HG03139 (cell line): ENCODE measurements around the gene RAB19.
"Not testable (repeated sequence)": the region's sequence is repeated elsewhere in the genome, so short reads cannot be mapped to it uniquely, and the experiment has no call there.

Source experiments
- ATAC-seq: cut with Tn5 transposase; IDR thresholded peaks from one replicate; pipeline ENCODE4 v1.9.1; 2021; ENCODE audit not compliant: unreplicated experiment

RAB19 gene

DNA sequence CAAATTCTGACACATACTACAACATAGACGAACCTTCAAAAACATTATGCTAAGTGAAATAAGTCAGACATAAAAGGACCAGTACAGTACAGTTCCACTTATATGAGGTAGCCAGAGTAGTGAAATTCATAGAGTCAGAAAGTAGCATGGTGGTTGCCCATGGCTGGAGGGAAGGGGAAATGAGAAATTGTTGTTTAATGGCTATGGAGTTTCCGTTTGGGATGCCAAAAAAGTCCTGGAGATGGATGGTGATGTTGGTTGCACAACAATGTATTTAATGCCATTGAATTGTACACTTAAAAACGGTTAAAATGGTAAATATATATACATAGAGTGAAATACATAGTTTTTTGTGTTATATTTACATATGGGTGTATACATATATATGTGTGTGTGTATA lies 3.5 kb upstream of the RAB19 start:
- no peak for ATAC-seq

DNA sequence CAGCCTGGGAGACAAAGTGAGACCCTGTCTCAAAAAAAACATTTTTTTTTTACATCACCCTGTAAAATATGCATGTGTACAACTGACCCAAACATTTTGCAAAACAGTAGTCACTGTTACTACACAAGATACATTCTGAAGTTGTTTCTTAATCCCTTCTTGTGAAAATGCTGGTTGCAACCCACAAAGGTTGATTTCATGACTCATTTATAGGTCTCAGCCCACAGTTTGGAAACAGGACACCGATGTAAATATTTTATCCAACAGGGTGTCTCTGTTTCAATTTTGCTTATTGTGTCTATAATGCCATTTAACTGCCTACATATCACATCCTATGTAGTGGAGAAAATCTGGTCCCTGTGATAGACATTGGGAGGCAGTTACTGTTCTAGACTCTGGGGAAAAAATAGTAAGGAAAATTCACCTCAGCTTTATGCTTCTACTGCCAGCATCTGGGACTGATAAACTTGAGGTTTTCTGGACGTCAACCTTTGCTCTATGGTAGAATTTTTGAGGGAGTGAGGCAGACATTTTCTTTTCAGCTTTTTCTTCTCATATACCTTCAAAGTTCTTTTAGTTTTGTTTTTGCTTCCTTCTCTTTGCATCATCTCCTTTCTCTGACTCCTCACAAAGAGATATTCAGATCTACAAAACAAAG lies 1.6 kb upstream of the RAB19 start:
- ATAC-seq: no peak

DNA sequence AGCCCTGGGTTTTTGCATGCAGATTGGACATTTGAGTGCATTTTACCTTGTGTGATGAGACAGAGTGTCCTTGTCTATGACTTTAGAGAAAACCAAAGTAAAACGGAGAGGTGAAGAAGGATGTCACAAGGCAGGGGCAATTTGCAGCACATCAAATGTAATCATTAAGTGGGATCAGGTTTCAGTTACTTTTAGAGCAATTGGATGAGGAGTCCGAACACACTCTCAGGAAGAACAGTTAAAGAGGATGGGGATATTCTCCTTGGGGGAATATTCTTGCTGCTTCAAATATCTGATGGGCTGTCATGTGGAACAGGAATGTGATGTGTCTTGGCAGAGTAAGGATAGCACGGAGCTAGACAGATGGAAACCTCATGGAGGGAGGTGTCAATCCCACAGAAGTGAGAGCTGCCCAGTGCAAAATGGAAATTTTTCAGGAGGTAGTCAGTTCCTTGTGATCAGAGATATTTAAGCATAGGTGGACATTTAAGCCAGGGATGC lies 757 bp downstream of the RAB19 start:
- ATAC-seq: no peak

DNA sequence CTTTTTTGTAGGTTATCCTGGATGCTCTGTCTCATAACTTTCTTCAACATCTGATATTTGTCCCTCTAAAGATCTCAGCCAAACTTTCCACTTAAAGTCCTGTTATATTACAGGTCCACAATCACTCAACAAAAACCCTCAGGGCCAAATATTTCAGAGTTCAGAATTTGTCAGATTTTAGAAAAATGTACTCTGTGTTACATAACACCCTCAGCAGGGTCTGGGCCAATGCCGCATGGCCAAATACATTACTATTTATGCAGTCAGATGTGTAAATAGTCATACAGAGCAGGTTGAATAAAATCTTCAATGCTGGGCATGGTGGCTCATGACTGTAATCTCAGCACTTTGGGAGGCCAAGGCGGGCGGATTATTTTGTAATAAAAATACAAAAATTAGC lies 11.5 kb downstream of the RAB19 start:
- no peak for ATAC-seq

DNA sequence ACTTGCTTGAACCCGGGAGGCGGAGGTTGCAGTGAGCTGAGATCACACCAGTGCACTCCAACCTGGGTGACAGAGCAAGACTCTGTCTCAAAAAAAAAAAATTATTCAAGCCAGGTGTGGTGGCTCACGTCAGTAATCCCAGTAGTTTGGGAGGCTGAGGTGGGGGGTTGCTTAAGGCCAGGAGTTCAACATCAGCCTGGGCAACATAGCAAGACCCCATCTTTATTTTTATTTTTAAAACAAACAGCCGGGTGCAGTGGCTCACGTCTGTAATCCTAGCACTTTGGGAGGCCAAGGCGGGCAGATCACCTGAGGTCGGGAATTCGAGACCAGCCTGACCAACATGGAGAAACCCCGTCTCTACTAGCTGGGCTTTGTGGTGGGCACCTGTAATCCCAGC lies 12.0 kb downstream of the RAB19 start:
- ATAC-seq: not testable (repeated sequence)

DNA sequence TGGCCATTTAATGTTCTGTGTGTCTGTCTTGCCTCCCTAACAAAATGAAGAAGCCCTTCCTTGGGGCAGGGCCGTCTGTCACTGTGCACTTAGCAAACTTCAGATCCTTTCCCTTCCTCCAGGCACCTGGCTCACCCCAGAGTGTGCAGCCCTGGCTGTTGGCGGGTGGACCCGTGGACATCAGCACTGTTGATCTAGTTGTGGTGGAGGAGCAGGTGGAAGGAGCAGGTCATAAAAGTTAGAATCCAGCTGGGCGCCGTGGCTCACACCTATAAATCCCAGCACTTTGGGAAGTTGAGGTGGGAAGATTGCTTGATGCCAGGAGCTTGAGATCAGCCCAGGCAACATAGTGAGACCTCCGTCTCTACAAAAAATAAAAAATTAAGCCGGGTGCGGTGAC lies 12.7 kb downstream of the RAB19 start:
- ATAC-seq: no peak

DNA sequence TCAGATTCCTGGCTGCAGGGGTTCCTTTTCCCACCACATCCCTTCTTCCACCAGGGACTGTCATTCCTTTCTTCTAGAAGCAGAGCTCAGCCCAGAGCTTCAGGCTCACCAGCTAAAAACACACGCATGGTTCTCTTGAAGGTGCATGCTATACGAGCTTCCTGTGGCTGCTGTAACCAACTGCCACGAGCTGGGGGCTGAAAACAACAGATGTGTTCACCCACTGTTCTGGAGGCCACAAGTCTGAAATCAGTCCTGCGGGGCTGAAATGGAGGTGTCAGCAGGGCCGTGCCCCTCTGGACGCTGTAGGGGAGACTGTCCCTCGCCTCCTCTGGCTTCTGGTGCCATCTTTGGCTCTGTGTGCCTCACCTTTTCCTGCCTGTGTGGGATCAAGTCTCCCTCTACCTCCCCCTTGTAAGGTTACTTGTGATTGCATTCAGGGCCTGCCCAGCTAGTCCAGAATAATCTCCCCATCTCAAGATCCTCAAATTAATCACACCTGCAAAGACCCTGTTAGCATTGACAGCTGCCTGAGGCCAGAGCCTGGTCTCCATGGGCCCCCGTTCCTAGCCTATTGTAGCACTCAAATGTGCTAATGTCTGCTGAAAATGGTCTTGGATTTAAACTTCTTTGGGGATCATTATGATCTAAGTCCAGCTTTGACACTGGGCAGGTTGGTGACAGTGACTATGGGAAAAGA lies 13.7 kb downstream of the RAB19 start:
- no peak for ATAC-seq

DNA sequence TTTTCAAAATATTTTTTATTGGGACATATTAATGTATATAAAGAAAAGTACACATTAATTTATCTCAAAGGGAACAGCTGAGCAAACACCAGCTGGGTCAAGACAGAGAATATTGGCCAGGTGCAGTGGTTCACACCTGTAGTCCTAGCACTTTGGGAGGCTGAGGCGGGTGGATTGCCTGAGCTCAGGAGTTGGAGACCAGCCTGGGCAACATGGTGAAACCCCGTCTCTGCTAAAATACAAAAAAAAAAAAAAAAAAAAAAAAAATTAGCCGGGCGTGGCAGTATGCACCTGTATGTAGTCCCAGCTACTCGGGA lies 14.3 kb downstream of the RAB19 start:
- ATAC-seq: not testable (repeated sequence)

DNA sequence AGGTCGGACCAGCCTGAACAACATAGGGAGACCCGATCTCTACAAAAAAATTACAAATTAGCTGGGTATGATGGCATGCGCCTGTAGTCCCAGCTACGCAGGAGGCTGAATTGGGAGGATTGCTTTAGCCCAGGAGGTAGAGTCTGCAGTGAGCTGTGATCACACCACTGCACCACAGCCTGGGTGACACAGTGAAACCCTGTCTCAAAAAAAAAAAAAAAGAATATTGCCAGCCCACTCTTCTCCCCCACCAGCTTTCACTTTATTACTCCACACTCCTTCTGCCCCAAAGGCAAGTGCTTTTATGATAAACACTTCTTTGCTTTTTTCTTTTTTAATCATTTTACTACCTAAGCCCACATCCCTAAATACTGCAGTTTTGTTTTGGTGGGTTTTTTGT lies 14.8 kb downstream of the RAB19 start:
- no peak for ATAC-seq

DNA sequence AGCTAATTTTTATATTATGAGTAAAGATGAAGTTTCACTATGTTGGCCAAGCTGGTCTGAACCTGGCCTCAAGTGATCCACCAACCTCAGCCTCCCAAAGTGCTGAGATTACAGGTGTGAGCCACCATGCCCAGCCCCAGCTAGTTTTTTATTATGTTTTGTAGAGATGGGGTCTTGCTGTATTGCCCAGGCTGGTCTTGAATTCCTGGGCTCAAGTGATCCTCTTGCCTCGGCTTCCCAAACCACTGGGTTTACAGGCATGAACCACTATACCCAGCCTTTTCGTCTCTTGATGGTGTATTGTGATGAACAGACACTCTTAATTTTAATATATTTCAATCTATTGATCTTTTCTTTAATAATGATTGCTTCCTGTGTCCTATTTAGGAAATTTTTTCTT lies 17.7 kb downstream of the RAB19 start:
- no peak for ATAC-seq

DNA sequence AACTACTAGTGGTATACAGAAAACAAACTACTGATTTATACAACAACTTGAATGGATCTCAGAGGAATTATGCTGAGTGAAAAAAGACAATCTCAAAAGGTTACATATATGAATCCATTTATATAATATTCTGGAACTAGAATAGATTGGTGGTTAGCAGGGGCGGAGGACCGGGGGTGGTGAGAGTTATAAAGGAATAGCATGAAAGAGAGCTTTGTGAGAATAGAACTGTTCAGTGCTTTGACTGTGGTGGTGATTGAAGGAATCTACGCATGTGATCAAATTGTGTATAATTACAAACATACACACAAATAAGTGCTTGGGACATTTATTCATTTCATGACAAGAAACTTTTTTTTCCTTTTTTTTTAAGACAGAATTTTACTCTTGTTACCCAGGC lies 19.6 kb downstream of the RAB19 start:
- ATAC-seq: no peak

DNA sequence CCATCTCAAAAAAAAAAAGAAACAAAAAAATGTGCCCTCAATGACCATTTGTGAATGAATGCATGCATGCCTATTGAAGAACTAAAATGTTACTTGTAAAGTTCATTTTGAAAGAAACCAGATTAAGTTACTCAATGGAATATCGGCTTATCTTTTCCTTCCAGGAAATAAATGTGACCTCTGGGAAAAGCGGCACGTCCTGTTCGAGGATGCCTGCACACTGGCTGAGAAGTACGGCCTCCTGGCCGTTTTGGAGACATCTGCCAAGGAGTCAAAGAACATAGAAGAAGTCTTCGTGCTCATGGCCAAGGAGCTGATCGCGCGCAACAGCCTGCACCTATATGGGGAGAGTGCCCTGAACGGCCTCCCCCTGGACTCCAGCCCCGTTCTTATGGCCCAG lies 21.9 kb downstream of the RAB19 start:
- no peak for ATAC-seq

DNA sequence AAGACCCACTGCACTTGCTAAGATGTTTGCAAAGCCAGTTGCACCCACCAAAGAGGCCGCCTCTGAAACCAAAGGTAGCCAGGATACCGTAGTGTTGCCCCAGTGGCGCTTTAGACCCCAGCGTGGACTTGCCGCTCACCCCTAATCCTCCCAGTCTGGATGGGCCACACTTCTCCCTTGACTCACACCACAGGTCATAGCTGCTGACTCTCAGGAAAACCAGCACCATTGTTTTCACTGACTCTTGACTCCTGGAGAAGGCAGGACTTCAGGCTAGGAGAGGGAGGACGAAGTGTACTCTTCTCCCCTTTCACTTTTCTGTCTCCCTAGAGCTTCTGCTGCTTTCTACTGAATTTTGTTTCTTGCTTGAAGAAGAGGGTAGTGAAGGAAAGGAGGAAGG lies 22.3 kb downstream of the RAB19 start:
- ATAC-seq: no peak

DNA sequence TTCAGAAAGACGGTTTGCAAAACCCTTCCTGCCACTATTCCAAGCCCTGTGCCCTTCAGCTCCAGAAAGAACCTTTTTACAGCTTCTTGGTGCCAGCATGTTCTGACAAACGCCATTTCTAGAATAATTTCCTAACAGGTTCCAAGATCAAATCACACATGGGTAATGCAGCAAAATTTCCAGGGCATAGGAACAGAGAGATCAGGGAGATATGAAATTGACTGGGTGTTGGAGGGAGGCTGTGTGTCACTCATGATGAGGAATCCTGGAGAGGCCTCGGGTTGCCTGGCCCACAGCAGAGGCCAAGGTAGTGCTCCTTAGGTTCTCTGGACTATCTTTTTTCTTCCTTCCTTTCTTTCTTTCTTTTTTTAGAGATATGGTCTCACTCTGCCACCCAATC lies 29.5 kb downstream of the RAB19 start:
- no peak for ATAC-seq

DNA sequence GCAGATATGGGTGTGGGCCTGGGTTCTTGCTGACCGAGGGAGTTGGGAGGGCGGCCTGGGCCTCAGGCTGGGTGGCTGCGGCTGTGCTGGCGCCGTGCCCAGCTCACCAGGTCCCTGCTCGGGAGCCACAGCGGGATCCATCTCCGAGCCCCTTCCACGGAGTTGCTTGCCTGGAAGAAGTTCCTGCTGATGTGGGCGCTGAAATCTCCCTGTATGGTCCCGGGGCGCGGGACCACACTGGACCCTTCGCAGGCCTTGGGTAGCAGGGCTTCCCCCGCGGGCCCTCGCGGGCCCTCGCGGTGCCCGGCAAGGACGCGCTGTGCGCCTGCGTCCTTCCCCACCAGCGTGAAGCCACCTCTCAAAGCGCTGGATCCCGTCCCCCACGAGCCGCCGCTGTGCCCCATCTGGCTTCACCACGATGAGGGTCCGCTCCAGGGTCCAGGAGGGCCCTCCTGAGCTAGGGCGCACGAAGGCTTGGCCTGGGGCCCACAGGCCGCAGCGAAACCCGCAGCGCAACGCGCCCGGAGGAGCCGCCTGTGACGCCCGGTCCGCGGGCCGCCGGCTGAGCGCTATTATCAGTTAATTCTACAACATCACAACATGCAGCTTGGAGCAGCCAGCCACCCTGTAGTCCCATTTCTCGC lies 31.5 kb downstream of the RAB19 start:
- ATAC-seq: no peak

DNA sequence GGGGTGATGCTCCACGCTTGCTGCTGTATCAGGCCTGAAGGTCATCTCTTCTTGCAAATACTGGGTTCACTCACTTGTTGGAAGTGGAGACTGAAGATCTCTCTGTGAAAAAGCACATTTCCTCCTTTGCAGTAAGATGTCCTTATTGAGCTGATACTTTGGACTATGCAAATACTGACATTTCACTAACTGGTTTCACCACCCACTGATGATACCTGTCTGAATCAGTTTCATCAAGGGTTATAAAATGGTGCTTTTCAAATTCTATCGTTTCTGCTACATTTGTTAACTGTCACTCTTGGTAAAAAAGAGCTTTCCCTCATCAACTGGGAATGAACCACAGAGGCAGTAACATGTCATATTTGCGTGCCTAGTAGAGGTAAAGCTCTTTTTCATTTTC lies 35.5 kb downstream of the RAB19 start:
- no peak for ATAC-seq

DNA sequence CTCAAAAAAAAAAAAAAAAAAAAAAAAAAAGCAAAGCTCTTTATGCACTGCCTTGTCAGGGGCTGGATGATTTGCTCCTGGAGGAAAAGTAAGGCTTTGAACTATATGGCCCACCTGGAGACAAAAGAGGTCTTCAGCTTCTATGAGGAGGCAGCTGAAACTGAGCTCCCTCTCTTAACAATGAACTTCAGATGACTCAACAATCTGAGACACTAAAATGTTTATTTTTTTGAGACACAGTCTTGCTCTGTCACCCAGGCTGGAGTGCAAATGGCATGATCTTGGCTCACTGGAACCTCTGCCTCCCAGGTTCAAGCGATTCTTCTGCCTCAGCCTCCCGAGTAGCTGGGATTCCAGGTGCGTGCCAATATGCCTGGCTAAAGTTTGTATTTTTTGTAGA lies 36.7 kb downstream of the RAB19 start:
- ATAC-seq: no peak

DNA sequence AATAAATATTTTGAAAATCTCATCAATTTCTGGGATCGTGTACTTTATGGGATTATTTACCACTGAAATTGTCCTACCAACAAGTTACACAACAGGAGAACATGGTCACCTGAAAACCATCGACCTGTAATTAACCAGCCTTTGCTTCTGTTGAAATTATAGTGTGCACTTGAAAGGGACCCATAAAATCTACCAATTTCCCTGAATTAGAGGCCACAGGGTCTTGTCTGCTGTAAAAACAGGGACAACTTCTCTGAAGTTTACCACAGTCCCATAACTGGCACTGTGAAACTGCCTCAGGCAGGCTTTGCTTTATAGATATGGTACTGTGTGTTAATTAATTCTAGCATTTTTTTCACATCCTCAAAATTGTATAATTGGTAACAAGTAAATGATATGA lies 37.7 kb downstream of the RAB19 start:
- ATAC-seq: no peak

DNA sequence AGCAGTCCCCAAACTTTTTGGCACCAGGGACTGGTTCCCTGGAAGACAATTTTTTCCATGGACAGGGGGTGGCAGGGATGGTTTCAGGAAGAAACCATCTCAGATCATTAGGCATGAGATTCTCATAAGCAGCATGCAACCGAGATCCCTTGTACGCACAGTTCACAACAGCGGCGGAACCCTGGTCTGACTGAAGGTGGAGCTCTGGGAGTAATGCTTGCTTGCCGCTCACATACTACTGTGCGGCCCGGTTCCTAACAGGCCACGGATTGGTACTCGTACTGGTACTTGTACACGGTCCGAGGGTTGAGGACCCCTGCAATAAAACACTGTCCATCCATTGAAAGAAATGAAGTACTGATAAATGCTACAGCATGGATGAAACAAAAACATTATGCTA lies 42.6 kb downstream of the RAB19 start:
- no peak for ATAC-seq

DNA sequence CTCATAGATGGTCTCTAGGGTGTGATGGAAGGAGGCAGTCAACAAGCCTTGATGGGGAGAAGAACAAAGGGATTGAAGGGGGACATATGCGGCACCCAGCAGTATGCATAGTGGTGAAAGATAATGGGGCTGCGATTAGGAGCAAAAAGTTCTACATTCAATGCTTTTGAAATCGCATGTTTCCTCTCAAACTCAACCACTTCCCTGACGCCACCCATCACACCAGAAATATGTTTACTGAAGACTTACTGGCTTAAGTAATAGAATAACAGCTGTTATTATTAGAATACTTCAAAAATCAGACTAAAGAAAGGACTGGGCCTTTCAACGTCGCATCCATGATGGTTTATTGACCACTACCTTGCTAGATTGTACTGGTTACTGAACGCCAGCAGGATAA lies 44.0 kb downstream of the RAB19 start:
- ATAC-seq: no peak

DNA sequence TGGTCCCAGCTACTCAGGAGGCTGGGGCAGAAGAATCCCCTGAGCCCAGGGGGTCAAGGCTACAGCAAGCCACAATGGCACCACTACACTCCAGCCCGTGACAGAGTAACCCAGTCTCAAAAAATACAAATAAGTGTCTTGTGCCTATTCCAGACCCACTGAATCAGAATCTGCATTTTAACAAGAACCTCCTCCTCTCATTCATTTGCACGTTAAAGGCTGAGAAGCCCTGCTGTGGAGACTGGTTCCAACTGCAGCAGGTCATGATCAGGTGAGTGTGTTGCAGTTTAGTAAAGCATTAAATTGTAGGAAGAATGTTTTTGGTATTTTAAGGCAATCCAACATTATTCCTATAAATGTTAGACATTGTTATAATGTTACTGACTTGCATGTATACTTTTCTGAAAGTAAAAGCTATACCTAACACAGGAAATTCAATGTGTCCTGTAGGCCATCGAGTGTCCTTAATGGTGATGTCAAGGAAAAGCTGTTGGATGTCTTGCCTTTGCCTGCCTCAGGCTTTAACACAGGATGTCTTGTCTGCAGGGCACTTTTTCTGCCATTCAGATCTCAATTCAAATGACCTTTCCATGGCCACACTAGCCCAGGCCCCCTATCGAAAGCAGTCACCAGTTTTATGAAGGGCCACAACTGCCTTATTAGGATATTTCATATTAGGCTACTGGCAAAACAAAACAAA lies 45.1 kb downstream of the RAB19 start:
- ATAC-seq: no peak

DNA sequence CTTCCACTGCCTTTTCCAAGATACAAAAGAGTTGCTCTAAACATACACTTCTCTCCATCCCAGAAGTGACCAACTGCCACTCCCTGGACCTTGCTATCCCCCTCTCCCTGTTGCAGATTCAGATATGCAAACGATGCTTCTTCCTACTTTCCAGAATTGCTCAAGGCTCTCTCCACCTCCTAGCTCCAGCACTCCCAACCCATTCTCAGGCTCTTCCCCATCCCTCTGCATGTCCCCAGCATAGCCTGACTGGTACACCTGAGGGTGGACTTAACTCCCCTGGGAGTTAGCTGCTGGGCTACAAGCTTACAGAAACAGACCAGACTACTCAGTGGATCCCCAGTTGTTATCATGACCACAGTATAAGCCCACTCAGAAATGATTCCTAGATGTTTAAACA lies 47.9 kb downstream of the RAB19 start:
- no peak for ATAC-seq
